ENCODE results near the gene TNFSF15. TPM values are rescaled to one million over a fixed set of nuclear protein-coding genes. Genes with fewer than 3 reads are reported as not detected.

TNFSF15 gene
- total RNA-seq, 1 experiment from 2014 or later = not detected

- Histone ChIP-seq H3K9ac (ENCODE audit: low read length) (no peak overlapping the region), H3K79me2 (ENCODE audit: insufficient read depth, low read length) (no peaks in the 10 kb centered on the region), H3K27ac (ENCODE audit: low read depth, low read length) (no peak overlapping the region), H3K9me3 (ENCODE audit: control insufficient read depth in 1 of 2, insufficient read depth in 1 of 2, low read depth in 1 of 2, low read length in 2 of 2) (no peaks in the 10 kb centered on the region), H3K4me2 (ENCODE audit: low read length) (no peak overlapping the region), H3K4me3 (replicated peaks in 1 of 2; ENCODE audit: low read depth in 1 of 2, low read length in 2 of 2) (no peak overlapping the region), H3K36me3 (ENCODE audit: control insufficient read depth in 1 of 2, insufficient read depth in 2 of 2, low read length in 2 of 2) (no peaks in the 10 kb centered on the region), H3K4me1 (ENCODE audit: control insufficient read depth in 1 of 2, insufficient read depth in 2 of 2, low read length in 2 of 2) (no peaks in the 10 kb centered on the region), H3K27me3 (ENCODE audit: insufficient read depth, low read length) (peaks cover 17% of the 10 kb centered on the region; the same call in 1 of the 2 replicates), H4K20me1 (ENCODE audit: insufficient read depth) (no peaks in the 10 kb centered on the region), H3K9me2 (ENCODE audit: insufficient read depth) (no peaks in the 10 kb centered on the region), H2AFZ (ENCODE audit: low read depth, low read length, poor library complexity, severe bottlenecking) (no peak overlapping the region)
- DNase-seq (ENCODE audit: low read depth, low spot score) = no peak
- intact Hi-C loops (cut with micrococcal nuclease) = no loop called here
- CTCF ChIA-PET = no interaction called here
- RAD21 ChIA-PET (ENCODE audit: low non-redundant PET in 1 of 2, low total read pairs in 2 of 2, uncharacterized antibody in 2 of 2, unreplicated experiment in 2 of 2) = no interaction called here
- TF ChIP-seq YY1 (IDR thresholded peaks at IDR 0.05; ENCODE audit: extremely low read depth, insufficient replicate concordance, low read depth, low read length) (no peak), EGR1 (IDR thresholded peaks at IDR 0.05; ENCODE audit: low read depth) (no peak), EZH2 (IDR thresholded peaks at IDR 0.05) (no peak), SRF (IDR thresholded peaks at IDR 0.05; ENCODE audit: low read depth) (no peak), CTCF (IDR thresholded peaks at IDR 0.05 in 2 of 3, conservative IDR thresholded peaks at IDR 0.05 in 1 of 3; ENCODE audit: borderline replicate concordance in 1 of 3, insufficient read depth in 1 of 3, low read depth in 2 of 3, low read length in 2 of 3) (no peak), POLR2AphosphoS5 (IDR thresholded peaks at IDR 0.05; ENCODE audit: low read depth, low read length) (no peak), SP1 (IDR thresholded peaks at IDR 0.05; ENCODE audit: low read depth) (no peak)
- POLR2A ChIA-PET = no interaction called here
- BruUV-seq (replicated peaks) = no TSS peak
- no peak for ATAC-seq
These were observed 48.9 kb downstream of the TNFSF15 start for GRCh38 chr9:114756920-114757319.

- no peaks in the 10 kb centered on the region for H3K79me2 ChIP-seq (ENCODE audit: insufficient read depth, low read length)
- ChIA-PET CTCF (no interaction called here), RAD21 (ENCODE audit: low non-redundant PET in 1 of 2, low total read pairs in 2 of 2, uncharacterized antibody in 2 of 2, unreplicated experiment in 2 of 2) (no interaction called here), POLR2A (no interaction called here)
- H3K4me3 ChIP-seq (replicated peaks in 1 of 2; ENCODE audit: low read depth in 1 of 2, low read length in 2 of 2) = no peak overlapping the region
- ATAC-seq = no peak
- H3K9ac ChIP-seq (ENCODE audit: low read length) = no peak overlapping the region
- no TSS peak for BruUV-seq (replicated peaks)
- H3K4me2 ChIP-seq (ENCODE audit: low read length) = no peak overlapping the region
- peaks cover 5% of the 10 kb centered on the region; the same call in 1 of the 2 replicates for H3K27me3 ChIP-seq (ENCODE audit: insufficient read depth, low read length)
- H3K9me3 ChIP-seq (ENCODE audit: control insufficient read depth in 1 of 2, insufficient read depth in 1 of 2, low read depth in 1 of 2, low read length in 2 of 2) = no peaks in the 10 kb centered on the region
- H3K9me2 ChIP-seq (ENCODE audit: insufficient read depth) = no peaks in the 10 kb centered on the region
- no peak for DNase-seq (ENCODE audit: low read depth, low spot score)
- H4K20me1 ChIP-seq (ENCODE audit: insufficient read depth) = no peaks in the 10 kb centered on the region
- intact Hi-C loops (cut with micrococcal nuclease) = no loop called here
- H2AFZ ChIP-seq (ENCODE audit: low read depth, low read length, poor library complexity, severe bottlenecking) = no peak overlapping the region
- H3K27ac ChIP-seq (ENCODE audit: low read depth, low read length) = no peak overlapping the region
- no peaks in the 10 kb centered on the region for H3K4me1 ChIP-seq (ENCODE audit: control insufficient read depth in 1 of 2, insufficient read depth in 2 of 2, low read length in 2 of 2)
- H3K36me3 ChIP-seq (ENCODE audit: control insufficient read depth in 1 of 2, insufficient read depth in 2 of 2, low read length in 2 of 2) = no peaks in the 10 kb centered on the region
- TF ChIP-seq SP1 (IDR thresholded peaks at IDR 0.05; ENCODE audit: low read depth) (no peak), TCF7L2 (IDR thresholded peaks at IDR 0.05; ENCODE audit: borderline replicate concordance, extremely low read depth, insufficient read depth, insufficient read length) (no peak), SIN3A (IDR thresholded peaks at IDR 0.05; ENCODE audit: low read depth) (no peak), RAD21 (IDR thresholded peaks at IDR 0.05; ENCODE audit: low read depth) (no peak), EZH2 (IDR thresholded peaks at IDR 0.05) (no peak), ELF1 (IDR thresholded peaks at IDR 0.05; ENCODE audit: borderline replicate concordance, low read depth) (no peak), MAX (IDR thresholded peaks at IDR 0.05) (no peak), ZBTB33 (IDR thresholded peaks at IDR 0.05; ENCODE audit: extremely low read depth, insufficient replicate concordance, low read length) (no peak), ZNF274 (IDR thresholded peaks at IDR 0.05; ENCODE audit: low read depth, low read length) (no peak), ZFX (IDR thresholded peaks at IDR 0.05) (no peak), POLR2A (IDR thresholded peaks at IDR 0.05; ENCODE audit: borderline replicate concordance, extremely low read depth, insufficient read depth, insufficient read length) (no peak)
These were observed 51.3 kb downstream of the TNFSF15 start for GRCh38 chr9:114754581-114754980.
